HepG2 (cell line): ENCODE results near the gene PKDREJ. TPM values are rescaled to one million over a fixed set of nuclear protein-coding genes. Genes with fewer than 3 reads are reported as not detected.

ENCODE experiments used
- BCL6 ChIP-seq: IDR thresholded peaks from 2 replicates; pipeline ENCODE4 v1.6.1; 2016; ENCODE audit warnings: missing genetic modification reagents, missing compliant biosample characterization
- CSRNP2 ChIP-seq: sonication (generic); formaldehyde crosslinking; conservative IDR thresholded peaks from 2 replicates; pipeline ENCODE4 v1.8.0; 2022; ENCODE audit warnings: low read depth, missing genetic modification reagents
- ELF4 ChIP-seq: sonication (generic); formaldehyde crosslinking; IDR thresholded peaks from 2 replicates; pipeline ENCODE4 v1.5.0; 2020; ENCODE audit warnings: missing genetic modification reagents, mild to moderate bottlenecking, moderate library complexity, borderline replicate concordance
- ELK4 ChIP-seq: sonication (generic); formaldehyde crosslinking; IDR thresholded peaks from 2 replicates; pipeline ENCODE4 v1.9.0; 2021; ENCODE audit warnings: missing genetic modification reagents, borderline replicate concordance
- HMGA1 ChIP-seq: sonication (generic); formaldehyde crosslinking; conservative IDR thresholded peaks from 2 replicates; pipeline ENCODE4 v1.4.0; 2020; ENCODE audit warnings: missing genetic modification reagents
- ISX ChIP-seq: sonication (generic); formaldehyde crosslinking; conservative IDR thresholded peaks from 2 replicates; pipeline ENCODE4 v1.5.0; 2020; ENCODE audit warnings: missing genetic modification reagents
- NFE2L2 ChIP-seq: fragments of 150-350 bp; IDR thresholded peaks from 2 replicates; pipeline ENCODE4 v1.6.1; 2014; ENCODE audit warnings: low read length
- NFIC ChIP-seq: IDR thresholded peaks from 2 replicates; pipeline ENCODE4 v1.6.1; 2012; ENCODE audit warnings: mild to moderate bottlenecking, low read length, inconsistent platforms
- POLR2AphosphoS2 ChIP-seq: IDR thresholded peaks from 2 replicates; pipeline ENCODE4 v1.6.1; 2011; ENCODE audit warnings: low read depth, low read length, improper control_type of control experiment
- RARA ChIP-seq: IDR thresholded peaks from 2 replicates; pipeline ENCODE4 v1.6.1; 2016; ENCODE audit warnings: missing genetic modification reagents, missing compliant biosample characterization
- RNF2 ChIP-seq: fragments of 450-650 bp; conservative IDR thresholded peaks from 2 replicates; pipeline ENCODE4 v1.6.1; 2016; ENCODE audit warnings: low read depth
- RXRB ChIP-seq: IDR thresholded peaks from 2 replicates; pipeline ENCODE4 v1.6.1; 2016; ENCODE audit warnings: borderline replicate concordance, missing genetic modification reagents, missing compliant biosample characterization
- SOX5 ChIP-seq: IDR thresholded peaks from 2 replicates; pipeline ENCODE4 v1.6.1; 2016; ENCODE audit warnings: borderline replicate concordance
- TAF15 ChIP-seq: fragments of 200-400 bp; formaldehyde crosslinking; IDR thresholded peaks from one replicate; pipeline ENCODE4 v1.6.1; 2018; ENCODE audit warnings: mild to moderate bottlenecking, low read depth, low read length; ENCODE audit not compliant: poor library complexity, severe bottlenecking
- THAP8 ChIP-seq: sonication (generic); formaldehyde crosslinking; IDR thresholded peaks from 2 replicates; pipeline ENCODE4 v1.5.1; 2020; ENCODE audit warnings: missing genetic modification reagents, mild to moderate bottlenecking, borderline replicate concordance
- THYN1 ChIP-seq: sonication (generic); formaldehyde crosslinking; IDR thresholded peaks from 2 replicates; pipeline ENCODE4 v1.8.1; 2023; ENCODE audit warnings: low read depth, mild to moderate bottlenecking, moderate library complexity, missing genetic modification reagents, borderline replicate concordance
- YY1 ChIP-seq: IDR thresholded peaks from 2 replicates; pipeline ENCODE4 v1.6.1; 2011; ENCODE audit warnings: low read length, low read depth, moderate library complexity, mild to moderate bottlenecking; ENCODE audit not compliant: insufficient read depth, insufficient replicate concordance
- ZNF253 ChIP-seq: sonication (generic); formaldehyde crosslinking; IDR thresholded peaks from 2 replicates; pipeline ENCODE4 v1.8.0; 2022; ENCODE audit warnings: mild to moderate bottlenecking, missing genetic modification reagents, borderline replicate concordance
- ZNF260 ChIP-seq: sonication (generic); formaldehyde crosslinking; IDR thresholded peaks from 2 replicates; pipeline ENCODE4 v1.4.0; 2020; ENCODE audit warnings: missing genetic modification reagents, low read depth, mild to moderate bottlenecking, borderline replicate concordance
- ZNF33A ChIP-seq: sonication (generic); formaldehyde crosslinking; IDR thresholded peaks from 2 replicates; pipeline ENCODE4 v1.5.1; 2020; ENCODE audit warnings: missing genetic modification reagents, mild to moderate bottlenecking, moderate library complexity, borderline replicate concordance
- ZNF414 ChIP-seq: sonication (generic); formaldehyde crosslinking; IDR thresholded peaks from 2 replicates; pipeline ENCODE4 v1.5.0; 2020; ENCODE audit warnings: missing genetic modification reagents
- ZNF850 ChIP-seq: sonication (generic); formaldehyde crosslinking; conservative IDR thresholded peaks from 2 replicates; pipeline ENCODE4 v1.9.0; 2021; ENCODE audit warnings: mild to moderate bottlenecking, missing genetic modification reagents
- ZSCAN30 ChIP-seq: sonication (generic); formaldehyde crosslinking; IDR thresholded peaks from 2 replicates; pipeline ENCODE4 v1.5.0; 2020; ENCODE audit warnings: mild to moderate bottlenecking, missing genetic modification reagents
- polyA plus RNA-seq, 8 experiments: library from polyadenylated mRNA; depleted of rRNA in 3 of 8; stranded (reverse) in 7 of 8; unstranded in 1 of 8; fragments of >200 nt; fragmentation: Illumina TruSeq in 4 of 8; extraction: Trizol in 4 of 8; gene quantifications; 2 replicates each; pipeline versions ENCODE4 v1.2.1 to v1.2.3, GENCODE V29; 2011 to 2016; ENCODE audit warnings: low read depth in 4 of 8, missing spikeins in 1 of 8, mixed read lengths in 1 of 8; ENCODE audit not compliant: insufficient read depth in 1 of 8
- total RNA-seq, 5 experiments: library from RNA; depleted of rRNA; stranded (reverse); fragments of >200 nt; fragmentation: Illumina TruSeq; extraction: Trizol; gene quantifications; 2 replicates each; pipeline ENCODE4 v1.2.3, GENCODE V29; 2016; ENCODE audit warnings: low read depth in 1 of 5

Gene PKDREJ
- total and polyA plus RNA-seq, 2 of the 13 experiments (the other 11 are each of a cell fraction or from before 2014, with no cell fraction given) = not detected

GRCh38 chr22:46240907-46241306, 22.2 kb downstream of the PKDREJ start (continued):
- no peak for TF ChIP-seq THYN1 (CRISPR knock-in tag)
- TF ChIP-seq ZNF253 (CRISPR knock-in tag) = no peak
- TF ChIP-seq HMGA1 (CRISPR knock-in tag) = no peak
- no peak for TF ChIP-seq CSRNP2
- TF ChIP-seq YY1 = no peak
- TF ChIP-seq ISX = no peak
- no peak for TF ChIP-seq ELK4
- no peak for TF ChIP-seq THAP8
- TF ChIP-seq BCL6 (CRISPR knock-in tag) = 0 out of 2 replicates have a peak, but pooled peaks have one; percentile 8
- no peak for TF ChIP-seq NFE2L2
- no peak for TF ChIP-seq ZNF850 (CRISPR knock-in tag)
- no peak for TF ChIP-seq ZNF260 (CRISPR knock-in tag)
- no peak for TF ChIP-seq ZNF33A (CRISPR knock-in tag)
- TF ChIP-seq NFIC = no peak
- no peak for TF ChIP-seq ZSCAN30
- no peak for TF ChIP-seq POLR2AphosphoS2
- TF ChIP-seq ZNF414 = no peak
- TF ChIP-seq ELF4 (CRISPR knock-in tag) = no peak
- peak; percentile 28; the same call in 1 of the 2 replicates for TF ChIP-seq RARA (CRISPR knock-in tag)
- no peak for TF ChIP-seq RXRB (CRISPR knock-in tag)
- no peak for TF ChIP-seq SOX5 (CRISPR knock-in tag)
- no peak for TF ChIP-seq TAF15
- no peak for TF ChIP-seq RNF2
